ENCODE data around the gene FUT3.

The FUT3 gene

DNA sequence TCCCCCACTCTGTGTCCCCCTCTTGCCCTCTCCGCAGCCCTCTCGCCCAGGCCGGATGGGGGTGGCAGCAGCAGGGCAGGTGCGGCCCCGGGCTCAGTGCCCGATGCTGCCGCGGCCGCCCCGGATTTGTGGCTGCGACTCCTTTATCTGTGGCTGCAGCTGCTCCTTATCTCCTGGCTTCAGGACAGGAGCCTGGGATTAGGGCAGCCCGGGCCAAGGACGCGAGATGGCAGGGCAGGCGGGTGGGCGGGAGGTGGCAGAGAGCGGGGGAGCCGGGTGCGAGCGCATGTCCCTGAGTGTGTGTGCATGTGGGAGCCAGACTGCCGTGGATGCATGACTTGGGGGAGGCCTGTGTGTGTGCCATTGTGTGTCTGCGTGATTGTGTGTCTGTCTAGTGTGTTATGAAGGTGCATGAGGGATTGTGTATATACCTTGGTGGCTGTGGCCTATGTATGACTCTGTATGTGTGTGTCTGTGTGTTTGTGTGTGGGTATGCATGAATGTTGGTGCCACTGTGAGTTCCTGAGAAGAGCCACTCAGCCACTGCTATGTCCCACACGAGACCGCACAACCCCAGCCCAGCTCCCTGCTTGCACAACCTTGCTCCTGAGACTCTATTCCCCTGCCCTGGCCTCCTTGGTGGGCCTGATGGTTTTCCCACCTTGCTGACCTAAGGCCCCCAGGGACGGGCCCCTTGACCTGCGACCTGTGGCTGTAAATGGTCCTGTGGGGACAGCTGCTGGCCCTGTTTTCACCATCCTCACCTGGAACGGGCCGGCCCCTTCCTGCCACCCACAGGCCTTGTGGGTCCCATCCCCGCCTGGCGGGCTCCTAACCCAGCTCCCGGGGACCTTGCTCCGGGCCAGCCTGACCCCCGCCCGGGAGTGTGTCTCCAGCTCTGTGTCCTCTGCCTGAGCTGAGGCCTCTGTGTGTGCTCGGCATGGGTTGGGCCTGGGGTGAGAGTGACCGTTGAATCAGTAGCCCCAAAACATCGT, 51.7 kb downstream of the FUT3 start:
- Mint-ChIP-seq H3K36me3 (ENCODE audit: low read depth) (no peaks in the 10 kb centered on the region), H3K27me3 (peaks cover 40% of the 10 kb centered on the region), H3K27ac (no peak overlapping the region), H3K4me3 (no peak overlapping the region), H3K4me1 (peaks cover 22% of the 10 kb centered on the region), H3K9me3 (no peaks in the 10 kb centered on the region)
- DNase-seq (no peak), ATAC-seq (no peak)

DNA sequence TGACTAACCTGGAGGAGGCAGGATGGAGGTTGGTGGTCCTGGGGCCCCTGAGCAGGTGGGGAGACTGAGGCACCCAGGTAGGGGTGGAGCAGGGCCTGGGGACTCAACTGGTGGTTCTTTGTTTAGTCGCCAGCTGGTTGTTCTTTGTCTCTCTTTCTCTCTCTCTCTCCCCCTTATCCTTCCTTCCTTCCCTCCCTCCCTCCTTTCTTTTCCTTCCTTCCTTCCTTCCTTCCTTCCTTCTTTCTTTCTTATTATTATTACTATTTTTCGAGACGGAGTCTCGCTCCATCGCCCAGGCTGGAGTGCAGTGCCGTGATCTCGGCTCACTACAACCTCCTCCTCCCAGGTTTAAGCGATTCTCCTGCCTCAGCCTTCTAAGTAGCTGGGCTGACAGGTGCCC, 53.0 kb downstream of the FUT3 start:
- H3K36me3 Mint-ChIP-seq (ENCODE audit: low read depth): no peaks in the 10 kb centered on the region
- ATAC-seq (no peak), DNase-seq (no peak)
- no peak overlapping the region for H3K27ac Mint-ChIP-seq
- H3K4me1 Mint-ChIP-seq: peaks cover 12% of the 10 kb centered on the region
- no peak overlapping the region for H3K4me3 Mint-ChIP-seq
- peaks cover 32% of the 10 kb centered on the region for H3K27me3 Mint-ChIP-seq
- no peaks in the 10 kb centered on the region for H3K9me3 Mint-ChIP-seq

DNA sequence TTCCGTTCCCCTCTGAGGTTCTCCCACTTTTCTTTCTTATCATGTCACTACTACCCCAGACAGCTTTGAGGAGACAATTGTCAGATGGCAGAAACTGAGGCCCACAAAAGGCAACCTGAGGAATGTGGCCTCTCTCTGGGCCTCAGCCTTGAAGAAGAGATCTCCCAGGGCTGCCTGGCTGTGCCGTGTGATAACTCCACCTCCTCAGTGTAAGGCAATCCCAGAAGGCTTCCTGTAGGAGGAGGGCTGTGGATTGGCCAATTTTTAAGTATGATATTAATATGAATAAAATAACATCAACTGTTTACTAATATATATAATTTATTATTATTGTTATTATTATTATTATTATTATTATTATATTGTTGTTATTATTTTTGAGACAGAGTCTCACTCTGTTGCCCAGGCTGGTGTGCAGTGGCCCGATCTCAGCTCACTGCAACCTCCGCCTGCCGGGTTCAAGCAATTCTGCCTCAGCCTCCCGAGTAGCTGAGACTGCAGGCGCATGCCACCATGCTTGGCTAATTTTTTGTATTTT, 55.8 kb downstream of the FUT3 start:
- Mint-ChIP-seq H3K27me3 (peaks cover 18% of the 10 kb centered on the region), H3K4me1 (peaks cover 9% of the 10 kb centered on the region), H3K9me3 (no peaks in the 10 kb centered on the region), H3K27ac (no peak overlapping the region), H3K4me3 (no peak overlapping the region), H3K36me3 (ENCODE audit: low read depth) (peaks cover 6% of the 10 kb centered on the region)
- no peak for ATAC-seq
- no peak for DNase-seq

DNA sequence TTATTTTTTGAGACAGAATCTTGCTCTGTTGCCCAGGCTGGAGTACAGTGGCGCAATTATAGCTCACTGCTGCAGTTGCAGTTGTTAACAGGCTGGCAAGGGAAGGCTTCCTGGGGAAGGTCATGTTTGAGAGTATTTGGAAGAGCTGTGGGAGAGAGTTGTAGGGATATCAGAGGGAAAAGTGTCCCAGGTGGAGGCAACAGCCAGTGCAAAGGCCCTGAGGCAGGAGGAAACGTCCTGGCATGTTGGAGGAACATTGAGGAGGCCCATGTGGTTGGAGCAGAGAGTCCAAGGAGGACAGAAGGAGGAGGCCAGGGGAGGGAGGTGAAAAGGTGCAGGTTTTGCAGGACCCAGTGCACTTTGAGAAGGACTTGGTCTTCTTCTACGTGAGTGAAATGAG, 58.1 kb downstream of the FUT3 start:
- ATAC-seq: no peak

More for the DNA sequence above, 58.1 kb downstream of the FUT3 start:
- Mint-ChIP-seq H3K27ac (no peak overlapping the region), H3K27me3 (peaks cover 6% of the 10 kb centered on the region), H3K36me3 (ENCODE audit: low read depth) (peaks cover 22% of the 10 kb centered on the region), H3K4me3 (no peak overlapping the region), H3K9me3 (no peaks in the 10 kb centered on the region), H3K4me1 (peaks cover 14% of the 10 kb centered on the region)
- DNase-seq: no peak
